DOHH2 (cell line): ENCODE data around the gene CD59.

ENCODE experiments used
- CTCF ChIP-seq: fragments of 200-600 bp; sonication (generic); IDR thresholded peaks from one replicate; pipeline ENCODE4 v1.5.1; 2014; ENCODE audit warnings: antibody characterized with exemption, mild to moderate bottlenecking, low read depth, low read length; ENCODE audit not compliant: poor library complexity, severe bottlenecking
- EZH2phosphoT487 ChIP-seq: fragments of 200-600 bp; sonication (generic); IDR thresholded peaks from 2 replicates; pipeline ENCODE4 v1.6.1; 2017; ENCODE audit warnings: borderline replicate concordance, mild to moderate bottlenecking, antibody characterized with exemption, low read length, moderate library complexity, mixed read lengths

GRCh38 chr11:33772870-33773269, 36.6 kb upstream of the CD59 start:
- TF ChIP-seq CTCF, result no peak
- TF ChIP-seq EZH2phosphoT487, result no peak
